HCT116 (cell line): ENCODE measurements around the gene ESYT1. TPM values are rescaled to one million over a fixed set of nuclear protein-coding genes. Genes with fewer than 3 reads are reported as not detected.
A peak's percentile ranks its signal among the peaks of the same experiment; 100 is the strongest.

ENCODE experiments used
- ATAC-seq: fragments of 200-7000 bp; cut with Tn5 transposase; 2 replicates; pipeline ENCODE4 v1.9.1; 2020; ENCODE audit warnings: mild to moderate bottlenecking, moderate library complexity
- BruUV-seq: library from RNA; stranded (reverse); fragments of 400-500 nt; replicated peaks from 2 replicates; lab custom pipeline; 2021; lab: Mats Ljungman, UMichigan
- CTCF ChIA-PET: fragments of 300-600 bp; sonication (Branson Sonifier 250); formaldehyde crosslinking; loops from one replicate; lab custom pipeline; 2021; ENCODE audit warnings: antibody characterized with exemption; lab: Charles Lee
- POLR2A ChIA-PET: fragments of 300-600, 350-600 bp; sonication (Branson Sonifier 250); formaldehyde crosslinking; loops from one replicate; lab custom pipeline; 2021; ENCODE audit warnings: antibody characterized with exemption; lab: Charles Lee
- RAD21 ChIA-PET, 2 experiments: fragments of 300-600 bp; sonication (Branson Sonifier 250); formaldehyde crosslinking; loops; one replicate each; lab custom pipeline; 2023; ENCODE audit warnings: low total read pairs in 2 of 2; ENCODE audit not compliant: uncharacterized antibody in 2 of 2, unreplicated experiment in 2 of 2, low non-redundant PET in 1 of 2; lab: Charles Lee
- DNase-seq: peaks from one replicate; pipeline ENCODE4 v3.0.0-alpha.2; 2010; ENCODE audit warnings: low read depth, low spot score
- H2AFZ ChIP-seq: fragments of 200-600 bp; shearing (Covaris generic), sonication (generic); 2 replicates; pipeline ENCODE4 v1.6.1; 2017; ENCODE audit warnings: low read depth, mixed run types, mixed read lengths, antibody characterized with exemption, low read length; ENCODE audit not compliant: poor library complexity, severe bottlenecking
- H3K27ac ChIP-seq: 2 replicates; pipeline ENCODE4 v1.5.1; 2012; ENCODE audit warnings: low read depth, low read length
- H3K27me3 ChIP-seq: fragments of 200-600 bp; sonication (generic); 2 replicates; pipeline ENCODE4 v1.6.1; 2016; ENCODE audit warnings: mixed run types, low read length, mixed read lengths; ENCODE audit not compliant: insufficient read depth
- H3K36me3 ChIP-seq, 2 experiments: fragments of 200-500 bp in 1 of 2; fragments of 200-600 bp in 1 of 2; sonication (Bioruptor generic) in 1 of 2; sonication (generic) in 1 of 2; 2 replicates each; pipeline versions ENCODE4 v1.5.1 to v1.6.1; 2014 to 2016; ENCODE audit warnings: low read length in 2 of 2, inconsistent platforms in 1 of 2, mixed read lengths in 1 of 2, mixed run types in 1 of 2; ENCODE audit not compliant: insufficient read depth in 2 of 2, control insufficient read depth in 1 of 2
- H3K4me1 ChIP-seq, 2 experiments: fragments of 200-600 bp in 1 of 2; sonication (generic) in 1 of 2; 2 replicates each; pipeline versions ENCODE4 v1.5.1 to v1.6.1; 2012 to 2017; ENCODE audit warnings: low read length in 2 of 2, inconsistent platforms in 1 of 2, mild to moderate bottlenecking in 1 of 2, mixed read lengths in 1 of 2, mixed run types in 1 of 2, moderate library complexity in 1 of 2; ENCODE audit not compliant: insufficient read depth in 2 of 2, control insufficient read depth in 1 of 2
- H3K4me2 ChIP-seq: fragments of 200-600 bp; sonication (generic); 2 replicates; pipeline ENCODE4 v1.6.1; 2017; ENCODE audit warnings: mixed run types, low read length, mixed read lengths
- H3K4me3 ChIP-seq, 2 experiments: fragments of 200-600 bp in 1 of 2; sonication (generic) in 1 of 2; replicated peaks in 1 of 2; 2 replicates each; pipeline ENCODE4 v1.5.1; 2011 to 2016; ENCODE audit warnings: low read length in 2 of 2, control low read depth in 1 of 2, low read depth in 1 of 2, mild to moderate bottlenecking in 1 of 2, mixed read lengths in 1 of 2, mixed run types in 1 of 2
- H3K79me2 ChIP-seq: fragments of 200-600 bp; sonication (generic); 2 replicates; pipeline ENCODE4 v1.6.1; 2017; ENCODE audit warnings: mild to moderate bottlenecking, mixed run types, low read length, moderate library complexity, mixed read lengths; ENCODE audit not compliant: insufficient read depth
- H3K9ac ChIP-seq: fragments of 200-600 bp; sonication (generic); 2 replicates; pipeline ENCODE4 v1.6.1; 2016; ENCODE audit warnings: low read length, mixed read lengths
- H3K9me2 ChIP-seq: fragments of 200-600 bp; sonication (generic), shearing (Covaris generic); 2 replicates; pipeline ENCODE4 v1.6.1; 2017; ENCODE audit warnings: mixed run types, mild to moderate bottlenecking, moderate library complexity; ENCODE audit not compliant: insufficient read depth
- H3K9me3 ChIP-seq, 2 experiments: fragments of 200-500 bp in 1 of 2; fragments of 200-600 bp in 1 of 2; sonication (Bioruptor generic) in 1 of 2; sonication (generic) in 1 of 2; 2 replicates each; pipeline ENCODE4 v1.6.1; 2014 to 2017; ENCODE audit warnings: low read length in 2 of 2, mixed read lengths in 2 of 2, inconsistent platforms in 1 of 2, low read depth in 1 of 2, mild to moderate bottlenecking in 1 of 2, mixed run types in 1 of 2, moderate library complexity in 1 of 2; ENCODE audit not compliant: control insufficient read depth in 1 of 2, insufficient read depth in 1 of 2
- H4K20me1 ChIP-seq: fragments of 200-600 bp; sonication (generic), shearing (Covaris generic); 2 replicates; pipeline ENCODE4 v1.6.1; 2017; ENCODE audit warnings: mixed run types, mild to moderate bottlenecking, moderate library complexity; ENCODE audit not compliant: insufficient read depth
- CBX3 ChIP-seq: IDR thresholded peaks from 2 replicates; pipeline ENCODE4 v1.6.1; 2012; ENCODE audit warnings: low read depth
- CTCF ChIP-seq, 3 experiments: fragments of 200-600 bp in 1 of 3; sonication (generic) in 1 of 3; IDR thresholded peaks in 2 of 3; conservative IDR thresholded peaks in 1 of 3; 2 replicates each; pipeline ENCODE4 v1.5.1; 2012 to 2017; ENCODE audit warnings: low read depth in 2 of 3, low read length in 2 of 3, antibody characterized with exemption in 1 of 3, borderline replicate concordance in 1 of 3, control low read depth in 1 of 3, mild to moderate bottlenecking in 1 of 3, mixed read lengths in 1 of 3, mixed run types in 1 of 3, moderate library complexity in 1 of 3; ENCODE audit not compliant: insufficient read depth in 1 of 3
- EGR1 ChIP-seq: IDR thresholded peaks from 2 replicates; pipeline ENCODE4 v1.6.1; 2012; ENCODE audit warnings: low read depth
- EZH2phosphoT487 ChIP-seq: fragments of 200-600 bp; IDR thresholded peaks from 2 replicates; pipeline ENCODE4 v1.6.1; 2018; ENCODE audit warnings: antibody characterized with exemption, borderline replicate concordance
- FOSL1 ChIP-seq: IDR thresholded peaks from 2 replicates; pipeline ENCODE4 v1.6.1; 2012; ENCODE audit warnings: low read depth
- JUND ChIP-seq: IDR thresholded peaks from 2 replicates; pipeline ENCODE4 v1.6.1; 2012
- MAX ChIP-seq: IDR thresholded peaks from 2 replicates; pipeline ENCODE4 v1.6.1; 2012
- POLR2A ChIP-seq: IDR thresholded peaks from 2 replicates; pipeline ENCODE4 v1.7.0; 2011; ENCODE audit warnings: borderline replicate concordance; ENCODE audit not compliant: insufficient read depth, insufficient read length; ENCODE audit errors: extremely low read depth
- POLR2AphosphoS5 ChIP-seq: IDR thresholded peaks from 2 replicates; pipeline ENCODE4 v1.6.1; 2011; ENCODE audit warnings: mild to moderate bottlenecking, low read depth, low read length, moderate library complexity
- RAD21 ChIP-seq: IDR thresholded peaks from 2 replicates; pipeline ENCODE4 v1.6.1; 2012; ENCODE audit warnings: low read depth, mild to moderate bottlenecking
- SIN3A ChIP-seq: IDR thresholded peaks from 2 replicates; pipeline ENCODE4 v1.6.1; 2012; ENCODE audit warnings: low read depth
- SP1 ChIP-seq: IDR thresholded peaks from 2 replicates; pipeline ENCODE4 v1.6.1; 2012; ENCODE audit warnings: low read depth
- SRF ChIP-seq: IDR thresholded peaks from 2 replicates; pipeline ENCODE4 v1.6.1; 2012; ENCODE audit warnings: low read depth
- TCF7L2 ChIP-seq: IDR thresholded peaks from 2 replicates; pipeline ENCODE4 v1.7.0; 2011; ENCODE audit warnings: borderline replicate concordance, inconsistent platforms; ENCODE audit not compliant: insufficient read depth, insufficient read length; ENCODE audit errors: extremely low read depth
- YY1 ChIP-seq: IDR thresholded peaks from 2 replicates; pipeline ENCODE4 v1.6.1; 2011; ENCODE audit warnings: low read length, low read depth, moderate library complexity, mild to moderate bottlenecking; ENCODE audit not compliant: insufficient replicate concordance; ENCODE audit errors: extremely low read depth
- ZFX ChIP-seq: fragments of 450-650 bp; IDR thresholded peaks from 2 replicates; pipeline ENCODE4 v1.6.1; 2017
- ZNF274 ChIP-seq: fragments of 200-500 bp; sonication (Bioruptor generic); IDR thresholded peaks from 2 replicates; pipeline ENCODE4 v1.6.1; 2014; ENCODE audit warnings: mild to moderate bottlenecking, low read depth, low read length, inconsistent platforms
- intact Hi-C: fragments of 100-400 bp; cut with micrococcal nuclease; formaldehyde crosslinking; loops from 2 replicates; pipeline ENCODE4 v1.10.0; 2022
- total RNA-seq: library from RNA; stranded (reverse); gene quantifications from one replicate; pipeline ENCODE4 v1.2.1, GENCODE V29; 2021; ENCODE audit not compliant: unreplicated experiment
- TF ChIP-seq, protein P1 (sequence below): IDR thresholded peaks from 2 replicates; pipeline ENCODE4 v1.6.1; 2011; ENCODE audit warnings: mild to moderate bottlenecking, low read length, moderate library complexity; ENCODE audit not compliant: insufficient replicate concordance; ENCODE audit errors: extremely low read depth

Gene ESYT1
- total RNA-seq, 1 experiment from 2014 or later = 80.9 TPM

DNA sequence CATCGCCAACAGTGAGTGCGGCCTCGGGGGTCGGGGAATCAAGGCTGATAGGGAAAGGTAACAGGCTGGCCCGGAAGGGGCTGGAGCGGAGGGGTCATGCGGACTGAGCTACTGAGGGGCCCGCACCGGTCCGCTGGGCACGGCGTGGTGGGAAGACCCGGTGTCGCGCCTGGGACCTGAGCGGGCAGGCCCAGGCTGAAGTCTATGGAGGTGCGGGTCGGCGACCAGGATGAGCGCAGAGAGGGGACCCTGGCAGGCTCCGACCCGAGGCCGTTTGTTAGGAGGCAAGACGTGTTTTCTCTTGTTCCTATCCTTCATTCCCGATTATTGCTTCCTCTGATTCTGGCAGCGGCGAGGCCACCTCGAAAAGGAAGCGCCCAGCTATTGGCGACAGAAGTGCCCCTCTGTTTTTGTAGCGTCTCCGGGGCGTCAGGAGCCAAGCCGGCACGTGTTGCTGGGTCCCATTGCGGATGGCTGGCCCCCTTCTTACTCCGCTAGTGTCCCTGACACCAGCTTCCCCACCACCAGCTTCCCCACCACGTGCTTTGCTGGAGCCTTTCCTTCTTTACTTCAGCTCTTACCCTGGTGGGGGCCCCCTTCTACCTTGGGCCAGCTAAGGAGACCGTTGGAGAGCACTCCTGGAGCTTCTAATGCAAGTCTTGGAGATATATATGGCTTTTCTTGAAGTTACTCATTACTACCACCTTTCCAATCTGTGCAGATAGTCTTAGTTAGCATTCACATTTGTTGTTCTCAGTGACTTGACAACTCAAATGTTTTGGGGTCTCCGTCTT, 23.1 kb upstream of the ESYT1 start:
- Histone ChIP-seq H3K36me3 (peaks cover 33 to 52% of the 10 kb centered on the region in 2 experiments), H3K79me2 (peaks cover 55% of the 10 kb centered on the region), H4K20me1 (peaks cover 7% of the 10 kb centered on the region; the same call in 1 of the 2 replicates), H2AFZ (no peak overlapping the region), H3K9me2 (no peaks in the 10 kb centered on the region), H3K27me3 (no peaks in the 10 kb centered on the region), H3K4me3 (peak overlapping the region; percentile 88 to 98), H3K4me1 (peaks cover 9 to 26% of the 10 kb centered on the region in 2 experiments), H3K9me3 (no peaks in the 10 kb centered on the region), H3K27ac (peak overlapping the region; percentile 94), H3K4me2 (peak overlapping the region; percentile 93), H3K9ac (peak overlapping the region; percentile 100)
- intact Hi-C loops = loop anchor here (1.0 to 2.0 kb wide), 3 partner anchors 11 to 58 kb away; partner anchors contain the start of gene RPL41
- RAD21 ChIA-PET = interaction anchor here in 1 of 2 experiments (0.6 to 1.0 kb wide), 2 partner anchors 24 to 999 kb away, joined by 3 read pairs; no protein-coding TSS in a partner anchor
- CTCF ChIA-PET = interaction anchor here (0.9 to 1.6 kb wide), 7 partner anchors 10 to 367 kb away, joined by 3 to 13 read pairs (median 4); partner anchors contain the start of genes ERBB3 and ESYT1
- DNase-seq (no peak), ATAC-seq (peak; percentile 18)
- POLR2A ChIA-PET = interaction anchor here (0.8 to 2.6 kb wide), 19 partner anchors 8 to 255 kb away, joined by 3 to 75 read pairs (median 5); partner anchors contain the start of genes ESYT1, MYL6B, RNF41 and RPL41
- no TSS peak for BruUV-seq
- TF ChIP-seq EGR1 (no peak), JUND (no peak), SRF (no peak), MAX (peak; percentile 76), ZNF274 (no peak), EZH2phosphoT487 (no peak), ZFX (peak; percentile 59), SIN3A (no peak), CBX3 (no peak), POLR2A (no peak), YY1 (no peak), CTCF (IDR thresholded peaks at IDR 0.05 in 2 of 3, conservative IDR thresholded peaks at IDR 0.05 in 1 of 3; ENCODE audit: borderline replicate concordance in 1 of 3, insufficient read depth in 1 of 3, low read depth in 2 of 3, low read length in 2 of 3) (no peak), POLR2AphosphoS5 (0 out of 2 replicates have a peak, but pooled peaks have one; percentile 5), TCF7L2 (no peak), RAD21 (no peak), SP1 (no peak), FOSL1 (no peak)
- TF ChIP-seq, protein P1, sequence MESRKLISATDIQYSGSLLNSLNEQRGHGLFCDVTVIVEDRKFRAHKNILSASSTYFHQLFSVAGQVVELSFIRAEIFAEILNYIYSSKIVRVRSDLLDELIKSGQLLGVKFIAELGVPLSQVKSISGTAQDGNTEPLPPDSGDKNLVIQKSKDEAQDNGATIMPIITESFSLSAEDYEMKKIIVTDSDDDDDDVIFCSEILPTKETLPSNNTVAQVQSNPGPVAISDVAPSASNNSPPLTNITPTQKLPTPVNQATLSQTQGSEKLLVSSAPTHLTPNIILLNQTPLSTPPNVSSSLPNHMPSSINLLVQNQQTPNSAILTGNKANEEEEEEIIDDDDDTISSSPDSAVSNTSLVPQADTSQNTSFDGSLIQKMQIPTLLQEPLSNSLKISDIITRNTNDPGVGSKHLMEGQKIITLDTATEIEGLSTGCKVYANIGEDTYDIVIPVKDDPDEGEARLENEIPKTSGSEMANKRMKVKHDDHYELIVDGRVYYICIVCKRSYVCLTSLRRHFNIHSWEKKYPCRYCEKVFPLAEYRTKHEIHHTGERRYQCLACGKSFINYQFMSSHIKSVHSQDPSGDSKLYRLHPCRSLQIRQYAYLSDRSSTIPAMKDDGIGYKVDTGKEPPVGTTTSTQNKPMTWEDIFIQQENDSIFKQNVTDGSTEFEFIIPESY = no peak
